Activated naive CD4-positive, alpha-beta T cell treated with anti-CD3 and anti-CD28 coated beads, Interleukin-2, amount 50 U/mL, for 16 hours (primary cell): ENCODE measurements around the gene S1PR2.
"Not testable (repeated sequence)": the region's sequence is repeated elsewhere in the genome, so short reads cannot be mapped to it uniquely, and the experiment has no call there.

Experiments used
- DNase-seq: peaks from one replicate; pipeline ENCODE4 v3.0.0-alpha.2; 2020

S1PR2 gene

GRCh38 chr19:10189616-10190015, 41.5 kb downstream of the S1PR2 start:
- DNase-seq, result no peak

GRCh38 chr19:10187315-10187714, 43.8 kb downstream of the S1PR2 start:
- DNase-seq, result no peak

- no peak for DNase-seq
Measured at GRCh38 chr19:10184636-10185035, 46.5 kb downstream of the S1PR2 start.

GRCh38 chr19:10183926-10184325, 47.2 kb downstream of the S1PR2 start:
- no peak for DNase-seq

- DNase-seq, result no peak
Measured at GRCh38 chr19:10182847-10183246, 48.3 kb downstream of the S1PR2 start.

- DNase-seq, result no peak
Measured at GRCh38 chr19:10182076-10182475, 49.1 kb downstream of the S1PR2 start.

GRCh38 chr19:10180459-10180858, 50.7 kb downstream of the S1PR2 start:
- DNase-seq, result no peak

- DNase-seq, result not testable (repeated sequence)
Measured at GRCh38 chr19:10180024-10180423, 51.1 kb downstream of the S1PR2 start.

GRCh38 chr19:10173527-10173926, 57.6 kb downstream of the S1PR2 start:
- DNase-seq, result no peak
